HG03159 (cell line): ENCODE measurements around the gene LRRC9.
"Not testable (repeated sequence)": the region's sequence is repeated elsewhere in the genome, so short reads cannot be mapped to it uniquely, and the experiment has no call there.

Source experiments
- ATAC-seq: cut with Tn5 transposase; IDR thresholded peaks from one replicate; pipeline ENCODE4 v1.9.1; 2021; ENCODE audit warnings: mild to moderate bottlenecking, moderate library complexity; ENCODE audit not compliant: unreplicated experiment

The LRRC9 gene

GRCh38 chr14:60058087-60058486, 138.1 kb downstream of the LRRC9 start:
- no peak for ATAC-seq

DNA sequence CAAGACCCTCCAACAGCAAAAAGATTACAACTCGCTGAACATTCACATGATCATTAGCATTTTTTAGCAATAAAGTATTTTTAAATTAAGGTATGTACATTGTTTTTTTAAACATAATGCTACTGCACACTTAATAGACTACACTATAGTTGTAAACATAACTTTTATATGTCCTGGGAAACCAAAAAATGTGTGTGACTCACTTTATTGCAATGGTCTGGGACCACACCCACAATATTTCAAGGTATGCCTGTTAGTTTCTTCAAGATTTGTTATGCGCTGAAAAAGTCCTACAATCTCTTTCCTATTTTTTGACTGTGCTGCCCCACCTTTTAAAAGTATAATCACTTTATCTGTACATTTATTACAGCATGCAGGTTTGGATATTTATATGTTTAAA, 141.4 kb downstream of the LRRC9 start:
- ATAC-seq, result no peak

GRCh38 chr14:60064491-60065072, 144.6 kb downstream of the LRRC9 start:
- ATAC-seq, result peak; percentile 64

- ATAC-seq, result no peak
Observed at GRCh38 chr14:60067882-60068281, 147.9 kb downstream of the LRRC9 start.

DNA sequence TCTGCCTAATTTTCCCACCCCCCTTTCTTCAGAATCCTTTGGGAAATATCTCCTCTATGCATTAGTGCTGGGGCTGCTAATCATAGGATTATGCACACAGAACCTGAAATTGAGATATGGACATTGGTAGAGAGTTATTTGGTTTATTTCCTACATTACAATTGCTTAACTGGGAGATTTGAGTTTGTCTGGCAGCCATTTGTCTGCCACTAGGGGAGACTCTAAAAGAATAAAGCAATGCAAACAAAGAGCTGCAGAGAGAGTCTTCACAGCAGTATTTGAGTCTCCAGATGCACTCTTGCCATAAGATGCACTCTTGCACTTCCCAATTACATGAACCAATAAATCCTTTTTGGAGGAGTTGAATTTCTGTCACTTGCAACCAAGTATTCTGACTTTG, 159.8 kb downstream of the LRRC9 start:
- ATAC-seq, result no peak

DNA sequence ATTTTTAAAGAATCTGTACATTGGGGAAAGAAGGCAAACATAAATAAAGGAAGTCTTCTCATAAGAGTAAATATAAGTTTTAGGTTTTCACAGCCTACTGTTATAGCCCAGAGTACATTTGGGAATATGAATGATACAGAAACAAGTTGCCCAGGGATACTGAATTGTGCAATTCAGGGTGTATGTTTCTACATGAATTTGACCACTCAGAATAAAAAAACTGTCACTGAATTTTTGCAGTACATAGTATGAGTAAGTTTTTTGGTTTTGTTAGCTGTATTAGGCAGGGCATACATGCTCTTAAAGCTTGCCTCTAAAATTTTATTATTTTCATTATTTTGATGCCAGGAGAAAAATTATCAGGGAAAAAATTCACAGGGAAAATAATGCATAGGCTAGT, 165.1 kb downstream of the LRRC9 start:
- no peak for ATAC-seq

- no peak for ATAC-seq
Observed at GRCh38 chr14:60085693-60086092, 165.7 kb downstream of the LRRC9 start.

- ATAC-seq, result no peak
Observed at GRCh38 chr14:60087668-60088067, 167.7 kb downstream of the LRRC9 start.

DNA sequence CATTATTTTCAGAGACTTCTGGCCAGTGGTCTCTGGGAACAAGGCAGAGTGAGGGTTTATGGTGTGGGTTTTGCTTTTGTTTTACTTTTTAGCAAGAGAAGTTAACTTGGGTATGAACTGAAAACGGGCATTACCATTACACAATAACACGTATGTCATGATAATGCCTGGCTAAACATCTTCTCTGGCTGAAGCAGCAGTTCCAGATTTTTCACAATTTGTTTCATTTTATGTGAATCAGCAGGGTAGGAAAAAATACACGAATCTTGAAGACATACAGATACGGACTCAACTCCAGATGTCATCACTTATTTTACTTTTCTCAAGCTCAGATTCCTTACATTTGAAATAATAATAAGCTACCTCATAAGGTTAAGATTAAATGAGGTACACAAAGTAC, 169.3 kb downstream of the LRRC9 start:
- ATAC-seq, result no peak

DNA sequence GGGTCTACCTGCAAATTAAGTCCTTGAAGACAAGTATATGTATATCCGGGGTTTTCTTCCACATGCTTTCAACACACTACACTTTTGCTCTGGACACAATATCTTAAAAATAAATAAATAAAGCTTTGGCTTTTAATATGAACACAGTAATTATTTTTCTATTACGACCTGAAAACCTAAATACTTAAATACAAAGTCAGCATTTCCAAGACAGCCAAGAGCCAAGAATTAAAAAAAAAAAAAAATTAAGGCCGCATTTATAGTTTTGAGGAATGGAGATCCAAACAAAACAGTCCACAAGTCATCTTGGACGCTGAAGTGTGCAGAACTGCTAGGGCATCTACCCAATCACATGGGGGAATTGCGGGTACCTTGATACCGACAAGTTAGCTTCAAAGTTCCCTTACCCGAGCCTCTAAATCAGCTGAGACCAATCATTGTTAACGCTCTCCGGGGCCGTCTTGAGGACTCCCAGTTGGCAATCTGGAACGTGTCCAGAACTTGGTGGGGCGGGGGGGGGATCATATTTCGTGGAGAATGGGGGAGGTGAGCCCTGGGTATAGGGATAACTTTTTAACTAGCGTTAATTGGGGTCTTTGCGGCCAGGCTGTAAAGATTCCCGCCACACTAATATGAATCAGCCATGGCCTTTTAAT, 171.0 kb downstream of the LRRC9 start:
- ATAC-seq, result no peak

GRCh38 chr14:60091550-60092525, 171.9 kb downstream of the LRRC9 start, which contains the start of gene PCNX4:
Gene PCNX4 (plus strand): TSS chr14:60091923. CDS start chr14:60107639, 15,716 bp downstream.
- ATAC-seq, result peak; percentile 97

- no peak for ATAC-seq
Observed at GRCh38 chr14:60092526-60092920, 172.6 kb downstream of the LRRC9 start.

GRCh38 chr14:60093080-60093479, 173.1 kb downstream of the LRRC9 start:
- ATAC-seq, result no peak

GRCh38 chr14:60093606-60094005, 173.7 kb downstream of the LRRC9 start:
- no peak for ATAC-seq

GRCh38 chr14:60094306-60094897, 174.5 kb downstream of the LRRC9 start:
- no peak for ATAC-seq

- no peak for ATAC-seq
Observed at GRCh38 chr14:60095231-60095630, 175.3 kb downstream of the LRRC9 start.

- ATAC-seq, result no peak
Observed at GRCh38 chr14:60095781-60096450, 176.0 kb downstream of the LRRC9 start.

GRCh38 chr14:60097974-60098373, 178.0 kb downstream of the LRRC9 start:
- no peak for ATAC-seq

DNA sequence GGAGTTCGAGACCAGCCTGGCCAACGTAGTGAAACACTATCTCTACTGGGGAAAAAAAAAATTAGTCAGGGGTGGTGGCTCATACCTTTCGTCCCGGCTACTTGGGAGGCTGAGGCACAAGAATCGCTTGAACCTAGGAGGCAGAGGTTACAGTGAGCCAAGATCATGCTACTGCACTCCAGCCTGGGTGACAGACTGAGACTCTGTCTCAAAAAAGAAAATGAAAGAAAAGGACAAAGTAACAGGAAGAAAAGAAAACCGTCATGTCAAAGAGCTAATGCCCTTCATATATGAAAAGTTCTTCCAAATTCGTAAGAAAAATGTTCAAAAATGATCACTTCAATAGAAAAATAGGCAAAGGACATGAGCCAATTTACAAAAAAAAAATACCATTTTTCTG, 179.9 kb downstream of the LRRC9 start:
- ATAC-seq, result not testable (repeated sequence)

DNA sequence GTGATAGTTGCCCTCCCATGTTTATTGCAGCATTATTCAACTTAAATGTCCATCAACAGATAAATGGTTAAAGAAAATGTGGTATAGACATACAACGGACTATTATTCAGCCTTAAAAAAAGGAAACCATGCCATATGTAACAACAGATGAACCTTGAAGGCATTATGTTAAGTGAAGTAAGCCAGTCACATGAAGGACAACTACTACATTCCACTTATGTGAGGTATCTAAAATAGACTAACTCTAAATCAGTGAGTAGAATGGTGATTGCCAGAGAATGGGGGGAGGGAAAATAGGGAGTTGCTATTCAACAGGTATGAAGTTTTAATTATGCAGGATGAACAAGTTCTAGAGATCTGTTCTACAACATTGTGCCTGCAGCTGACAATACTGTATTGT, 181.8 kb downstream of the LRRC9 start:
- ATAC-seq, result no peak

- no peak for ATAC-seq
Observed at GRCh38 chr14:60102389-60102788, 182.4 kb downstream of the LRRC9 start.
